Astrocyte of the spinal cord (primary cell): ENCODE data around the gene XXYLT1.

ENCODE experiments used
- DNase-seq: peaks from one replicate; pipeline ENCODE4 v3.0.0; 2011; ENCODE audit warnings: low read depth, low spot score
- H3K4me3 ChIP-seq: 2 replicates; pipeline ENCODE4 v1.5.1; 2011; ENCODE audit warnings: low read depth, mild to moderate bottlenecking, low read length, moderate library complexity
- in situ Hi-C: cut with HindIII; loops from 2 replicates; pipeline ENCODE4 v1.10.0; 2017; ENCODE audit warnings: low sequenced_read_pairs
- TF ChIP-seq, protein P1 (sequence below): IDR thresholded peaks from 2 replicates; pipeline ENCODE4 v1.5.1; 2012; ENCODE audit warnings: low read depth, mild to moderate bottlenecking, low read length, inconsistent platforms

XXYLT1 gene

DNA sequence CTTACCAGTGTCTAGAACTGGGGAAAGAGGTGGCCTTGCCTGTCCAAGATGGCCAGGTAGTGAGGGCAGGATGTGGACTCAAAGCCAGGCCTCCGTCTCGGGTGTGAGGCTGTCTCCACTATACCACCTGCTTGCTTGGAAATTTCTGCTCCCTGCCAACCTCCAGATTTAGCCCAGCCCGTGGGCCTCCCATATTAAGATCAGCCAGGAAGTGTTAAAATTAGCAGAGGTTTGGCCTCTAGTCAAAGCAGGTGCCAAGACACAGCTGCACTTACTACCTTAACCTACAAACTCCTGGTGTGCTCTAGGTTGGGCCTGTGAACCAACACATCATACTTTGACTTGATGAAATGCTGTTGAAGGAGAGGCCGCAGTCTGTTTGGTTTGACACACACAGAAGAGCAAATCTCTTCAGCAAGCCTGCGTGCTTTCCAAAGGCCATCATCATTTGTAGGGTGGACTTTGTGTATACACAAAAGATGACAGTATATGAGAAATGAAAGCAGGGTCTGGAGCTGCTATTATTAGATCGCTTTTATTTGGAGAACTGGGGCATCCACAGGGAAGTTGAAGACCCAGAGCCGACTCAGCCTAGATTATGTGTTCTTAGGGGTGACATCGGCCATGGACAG is 206.5 kb downstream of the XXYLT1 start:
- in situ Hi-C loops: no loop called here
- TF ChIP-seq, protein P1, sequence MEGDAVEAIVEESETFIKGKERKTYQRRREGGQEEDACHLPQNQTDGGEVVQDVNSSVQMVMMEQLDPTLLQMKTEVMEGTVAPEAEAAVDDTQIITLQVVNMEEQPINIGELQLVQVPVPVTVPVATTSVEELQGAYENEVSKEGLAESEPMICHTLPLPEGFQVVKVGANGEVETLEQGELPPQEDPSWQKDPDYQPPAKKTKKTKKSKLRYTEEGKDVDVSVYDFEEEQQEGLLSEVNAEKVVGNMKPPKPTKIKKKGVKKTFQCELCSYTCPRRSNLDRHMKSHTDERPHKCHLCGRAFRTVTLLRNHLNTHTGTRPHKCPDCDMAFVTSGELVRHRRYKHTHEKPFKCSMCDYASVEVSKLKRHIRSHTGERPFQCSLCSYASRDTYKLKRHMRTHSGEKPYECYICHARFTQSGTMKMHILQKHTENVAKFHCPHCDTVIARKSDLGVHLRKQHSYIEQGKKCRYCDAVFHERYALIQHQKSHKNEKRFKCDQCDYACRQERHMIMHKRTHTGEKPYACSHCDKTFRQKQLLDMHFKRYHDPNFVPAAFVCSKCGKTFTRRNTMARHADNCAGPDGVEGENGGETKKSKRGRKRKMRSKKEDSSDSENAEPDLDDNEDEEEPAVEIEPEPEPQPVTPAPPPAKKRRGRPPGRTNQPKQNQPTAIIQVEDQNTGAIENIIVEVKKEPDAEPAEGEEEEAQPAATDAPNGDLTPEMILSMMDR: no peak
- H3K4me3 ChIP-seq: no peak overlapping the region
- no peak for DNase-seq

DNA sequence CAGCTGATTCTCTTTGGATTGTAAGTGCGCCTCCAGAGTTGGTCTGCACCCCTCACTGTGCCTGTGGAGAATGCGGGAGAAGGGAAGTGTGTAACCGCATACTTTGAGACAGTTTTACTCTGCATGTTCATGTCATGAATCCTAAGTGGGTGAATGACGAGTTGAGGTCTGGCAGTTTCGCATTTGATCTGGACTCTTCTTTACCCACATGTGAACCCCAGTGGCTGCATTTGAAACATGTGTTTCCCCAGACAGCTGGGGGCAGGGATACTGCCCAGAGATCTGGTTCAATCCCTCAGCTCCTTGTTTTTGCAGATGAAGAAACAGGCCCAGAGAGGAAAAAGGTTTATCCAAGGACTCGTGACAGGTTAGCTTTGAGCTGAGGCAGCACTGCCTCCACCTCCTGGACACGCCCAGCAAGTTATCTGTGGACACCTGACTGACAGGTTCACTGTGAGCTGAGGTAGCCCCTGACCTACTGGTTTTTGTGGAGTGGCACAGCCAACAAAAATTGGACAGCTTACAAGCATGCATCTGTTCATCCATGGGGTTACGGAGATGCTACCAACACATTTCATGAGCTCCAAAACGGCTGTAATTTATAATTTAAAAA is 207.3 kb downstream of the XXYLT1 start:
- no peak overlapping the region for H3K4me3 ChIP-seq
- TF ChIP-seq, protein P1: no peak
- in situ Hi-C loops: no loop called here
- DNase-seq: no peak

DNA sequence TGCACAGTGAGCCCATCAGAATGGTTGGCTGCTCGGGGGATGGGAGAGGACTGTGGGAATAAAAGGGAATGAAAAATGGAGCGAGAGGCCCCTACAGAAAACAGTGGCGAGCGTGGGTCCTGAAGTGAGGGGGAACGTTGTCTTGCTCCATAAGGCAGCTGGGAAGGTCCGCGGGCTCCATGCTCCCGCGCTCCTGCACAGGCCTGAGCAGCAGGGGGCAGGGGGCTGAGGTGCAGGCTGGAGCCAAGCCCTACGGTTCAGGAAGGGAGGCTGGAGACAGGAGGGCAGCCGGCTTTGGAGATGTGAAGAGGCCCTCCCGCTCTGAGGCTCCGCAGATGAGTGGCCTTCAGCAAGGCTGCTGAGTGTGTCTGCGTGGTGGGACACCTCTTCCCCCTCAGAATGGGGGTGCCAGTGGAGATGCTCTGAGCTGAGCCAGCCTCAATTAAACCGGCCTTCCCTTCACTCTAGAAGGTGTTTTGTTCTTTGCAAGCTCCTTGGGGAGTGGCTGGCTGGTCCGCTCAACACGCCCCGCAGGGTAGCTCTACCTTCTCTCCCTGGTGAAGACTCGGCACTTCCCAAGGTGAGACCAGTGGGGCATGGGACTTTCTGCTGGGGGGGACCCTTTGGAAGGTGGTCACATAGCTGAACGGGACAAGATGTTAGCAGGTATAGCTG is 208.0 kb downstream of the XXYLT1 start:
- H3K4me3 ChIP-seq: no peak overlapping the region
- no peak for DNase-seq
- TF ChIP-seq, protein P1: no peak
- in situ Hi-C loops: no loop called here

DNA sequence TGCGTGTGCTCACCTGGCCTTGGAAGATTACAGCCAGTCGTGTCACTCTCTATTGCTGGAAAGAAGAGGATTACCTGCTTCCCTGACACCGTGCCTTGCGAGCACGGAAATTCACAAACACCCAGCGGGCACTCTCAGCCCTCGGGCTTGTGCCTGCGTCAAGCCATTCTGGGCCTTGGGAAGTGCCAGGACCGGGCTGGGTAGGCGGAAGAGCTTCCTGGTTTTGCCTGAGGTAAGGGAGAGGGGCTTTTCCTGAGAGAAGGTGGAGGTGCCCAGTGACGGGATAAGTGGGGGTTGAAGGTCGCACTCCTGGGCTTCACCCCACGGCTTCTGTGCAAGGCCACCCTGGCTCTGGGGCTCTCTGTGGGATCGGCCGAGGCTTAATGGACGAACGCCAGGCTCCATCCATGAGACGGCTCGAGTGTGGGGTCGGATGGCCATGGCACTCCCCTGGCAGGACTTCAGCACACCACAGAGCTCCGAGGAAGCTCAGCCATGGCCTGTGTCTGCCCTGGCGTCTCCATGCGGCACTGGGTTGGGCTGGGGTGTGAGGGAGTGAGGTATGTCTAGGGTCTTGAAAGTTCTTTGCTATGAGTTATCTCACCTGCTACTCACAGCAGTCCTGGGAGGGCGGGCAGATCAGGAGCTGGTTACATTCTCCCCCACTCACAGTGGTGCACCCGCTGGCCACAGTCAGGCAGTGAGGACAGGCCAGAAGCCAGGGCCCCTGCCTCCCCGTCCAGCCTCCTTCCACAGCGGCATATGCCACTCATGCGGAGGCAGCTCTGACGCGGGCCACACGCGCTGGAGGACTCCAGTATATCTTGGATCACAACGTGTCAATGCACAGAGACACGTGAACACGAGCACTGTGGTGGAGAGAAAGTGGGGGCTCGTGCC is 209.0 kb downstream of the XXYLT1 start:
- no peak for DNase-seq
- TF ChIP-seq, protein P1: no peak
- in situ Hi-C loops: no loop called here
- H3K4me3 ChIP-seq: no peak overlapping the region

DNA sequence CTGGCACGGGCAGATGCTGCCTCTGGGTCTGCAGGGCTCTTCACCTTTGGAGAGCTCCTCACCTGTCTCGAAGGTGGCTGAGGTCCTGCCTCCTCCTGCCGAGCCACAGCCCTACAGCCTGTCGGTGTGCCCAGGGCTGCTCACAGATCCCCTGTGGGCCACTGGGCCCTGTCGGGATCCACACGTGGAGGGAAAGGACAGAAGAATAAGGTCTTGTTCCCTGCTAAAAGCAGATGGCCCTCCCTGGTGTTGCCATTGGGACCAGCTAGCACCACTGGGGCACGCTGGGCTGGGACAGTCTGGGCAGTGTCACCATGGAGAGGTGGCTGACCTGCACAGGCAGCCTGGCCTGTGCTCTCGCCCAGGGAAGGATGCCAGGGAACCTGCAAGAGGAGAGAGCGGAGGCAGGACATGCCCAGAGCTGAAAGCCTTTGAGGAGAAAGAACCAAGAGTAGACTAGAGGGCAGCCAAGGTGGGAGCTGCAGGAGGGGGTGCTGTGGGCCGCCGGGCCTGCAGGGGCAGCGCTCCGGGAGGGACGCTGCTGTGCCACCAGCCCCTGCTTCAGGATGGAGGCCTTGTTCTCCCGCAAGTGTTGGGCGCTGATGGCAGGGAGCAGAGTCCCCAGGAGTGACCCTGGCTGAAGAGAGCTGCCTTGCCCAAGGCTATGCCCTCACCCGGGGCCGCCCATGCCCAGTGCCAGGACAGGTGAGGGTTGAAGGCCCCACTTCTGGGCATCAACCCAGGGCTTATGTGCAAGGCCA is 210.2 kb downstream of the XXYLT1 start:
- H3K4me3 ChIP-seq: no peak overlapping the region
- TF ChIP-seq, protein P1: no peak
- DNase-seq: no peak
- in situ Hi-C loops: no loop called here

DNA sequence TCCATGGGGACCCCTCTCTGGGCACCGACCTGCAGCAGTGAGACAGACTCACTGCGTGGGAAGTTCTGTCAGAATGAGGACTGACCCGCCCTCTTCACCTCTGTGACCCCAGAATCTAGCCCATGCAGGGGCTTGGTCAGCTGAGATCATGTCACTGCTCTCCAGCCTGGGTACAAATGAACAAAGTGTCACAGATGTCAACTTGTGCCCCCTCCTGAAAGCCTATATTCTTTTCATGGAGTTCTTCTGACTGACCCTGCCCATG is 210.8 kb downstream of the XXYLT1 start:
- TF ChIP-seq, protein P1: no peak
- in situ Hi-C loops: no loop called here
- DNase-seq: no peak

More for the DNA sequence above, 210.8 kb downstream of the XXYLT1 start:
- H3K4me3 ChIP-seq: no peak overlapping the region
